Skeletal muscle tissue (tissue), 4 donors: ENCODE results near the gene MTA3. TPM values are rescaled to one million over a fixed set of nuclear protein-coding genes. Genes with fewer than 3 reads are reported as not detected.
"Not testable (repeated sequence)": the region's sequence is repeated elsewhere in the genome, so short reads cannot be mapped to it uniquely, and the experiment has no call there.

Source experiments
- H3K27ac ChIP-seq: one replicate; pipeline ENCODE4 v1.7.0; 2013; ENCODE audit warnings: mild to moderate bottlenecking, low read depth, low read length, inconsistent platforms
- H3K27me3 ChIP-seq, 3 donors: one replicate each; pipeline ENCODE4 v1.7.0; 2013; ENCODE audit warnings: low read length in 3 of 3; ENCODE audit not compliant: control insufficient read depth in 3 of 3, insufficient read depth in 3 of 3
- H3K36me3 ChIP-seq, 3 donors: one replicate each; pipeline ENCODE4 v1.7.0; 2013; ENCODE audit warnings: low read length in 3 of 3; ENCODE audit not compliant: control insufficient read depth in 3 of 3, insufficient read depth in 3 of 3
- H3K4me1 ChIP-seq, 3 donors: one replicate each; pipeline ENCODE4 v1.7.0; 2013; ENCODE audit warnings: low read length in 3 of 3, mild to moderate bottlenecking in 3 of 3; ENCODE audit not compliant: control insufficient read depth in 3 of 3, insufficient read depth in 3 of 3
- H3K4me3 ChIP-seq, 3 donors: one replicate each; pipeline ENCODE4 v1.7.0; 2013; ENCODE audit warnings: low read length in 3 of 3
- H3K9ac ChIP-seq, 3 donors: one replicate each; pipeline ENCODE4 v1.7.0; 2013; ENCODE audit warnings: low read length in 3 of 3, mild to moderate bottlenecking in 3 of 3, moderate library complexity in 2 of 3, low read depth in 1 of 3
- H3K9me3 ChIP-seq, 3 donors: one replicate each; pipeline ENCODE4 v1.7.0; 2013; ENCODE audit warnings: low read length in 3 of 3; ENCODE audit not compliant: control insufficient read depth in 3 of 3
- total RNA-seq: library from RNA; depleted of rRNA; stranded (reverse); fragments of >200 nt; gene quantifications from one replicate; pipeline ENCODE4 v1.2.3, GENCODE V29; 2014
- donor health status: Osteomylitis.

The MTA3 gene
- total RNA-seq, 1 donor from 2014 or later, result 26.6 TPM

DNA sequence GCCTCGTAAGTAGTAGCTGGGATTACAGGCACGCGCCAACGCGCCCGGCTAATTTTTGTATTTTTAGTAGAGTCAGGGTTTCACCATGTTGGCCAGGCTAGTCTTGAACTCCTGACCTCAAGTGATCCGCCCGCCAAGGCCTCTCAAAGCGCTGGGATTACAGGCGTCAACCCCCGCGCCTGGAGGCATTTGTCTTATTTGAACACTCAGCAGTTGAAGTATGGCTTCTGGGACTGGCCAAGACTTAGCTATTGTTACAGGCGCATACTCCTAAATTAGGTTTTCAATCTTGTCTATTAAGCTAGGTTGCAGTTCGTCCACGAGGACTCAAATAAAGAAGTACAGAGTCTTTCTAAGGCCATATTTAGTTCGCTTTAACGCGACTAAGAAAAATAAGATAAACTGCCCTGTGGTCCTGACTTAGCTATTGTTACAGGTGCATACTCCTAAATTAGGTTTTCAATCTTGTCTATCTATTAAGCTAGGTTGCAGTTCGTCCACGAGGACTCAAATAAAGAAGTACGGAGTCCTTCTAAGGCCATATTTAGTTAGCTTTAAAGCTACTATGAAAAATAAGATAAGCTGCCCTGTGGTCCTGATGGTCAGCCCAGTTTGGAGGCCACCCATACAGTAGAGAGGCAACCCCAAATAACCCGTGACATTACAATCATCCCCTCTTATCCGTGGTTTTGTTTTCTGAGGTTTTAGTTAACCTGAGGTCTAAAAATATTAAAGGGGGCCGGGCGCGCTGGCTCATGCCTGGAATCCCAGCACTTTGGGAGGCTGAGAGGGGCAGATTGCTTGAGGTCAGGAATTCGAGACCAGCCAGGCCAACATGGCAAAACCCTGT is 20.8 kb upstream of the MTA3 start:
- H3K27me3 ChIP-seq, result no peaks in the 10 kb centered on the region
- H3K27ac ChIP-seq, result no peak overlapping the region
- H3K36me3 ChIP-seq, result no peaks in the 10 kb centered on the region
- no peaks in the 10 kb centered on the region for H3K4me1 ChIP-seq
- no peak overlapping the region for H3K4me3 ChIP-seq
- H3K9ac ChIP-seq, result no peak overlapping the region
- no peaks in the 10 kb centered on the region for H3K9me3 ChIP-seq

DNA sequence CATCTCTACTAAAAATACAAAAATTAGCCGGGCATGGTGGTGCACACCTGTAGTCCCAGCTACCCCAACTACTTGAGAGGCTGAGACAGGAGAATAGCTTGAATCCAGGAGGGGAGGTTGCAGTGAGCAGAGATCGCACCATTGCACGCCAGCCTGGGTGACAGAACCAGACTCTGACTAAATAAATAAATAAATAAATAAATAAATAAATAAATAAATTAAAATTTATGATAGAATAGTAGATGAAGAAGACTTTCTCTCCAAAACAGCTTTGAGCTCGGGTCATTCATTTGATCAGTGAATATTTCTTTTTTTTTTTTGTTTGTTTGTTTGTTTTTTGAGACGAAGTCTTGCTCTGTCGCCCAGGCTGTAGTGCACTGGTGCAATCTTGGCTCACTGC is 17.6 kb upstream of the MTA3 start:
- H3K36me3 ChIP-seq, result no peaks in the 10 kb centered on the region
- no peaks in the 10 kb centered on the region for H3K4me1 ChIP-seq
- H3K9me3 ChIP-seq, result no peaks in the 10 kb centered on the region
- H3K4me3 ChIP-seq, result no peak overlapping the region
- H3K27me3 ChIP-seq, result no peaks in the 10 kb centered on the region
- H3K27ac ChIP-seq, result no peak overlapping the region
- no peak overlapping the region for H3K9ac ChIP-seq

DNA sequence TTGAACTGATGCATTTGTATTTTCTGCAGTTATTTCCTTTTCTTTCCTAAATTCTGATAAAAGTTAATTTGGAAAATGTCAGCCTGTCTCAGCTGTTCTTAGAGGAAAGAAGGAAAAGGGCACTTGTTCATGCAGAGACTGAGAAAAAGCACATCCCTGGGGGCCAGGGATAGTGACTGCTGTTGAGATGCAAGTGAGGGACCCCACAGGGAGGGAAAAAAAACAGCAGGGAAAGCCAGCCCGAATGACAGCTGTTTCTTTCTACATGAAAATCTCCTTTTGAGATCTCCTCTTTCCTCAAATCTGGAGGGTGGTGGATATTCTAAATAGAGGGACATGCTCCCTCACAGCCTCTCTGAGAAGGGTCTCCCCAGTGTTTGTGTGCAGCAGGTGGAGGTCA is 14.0 kb upstream of the MTA3 start:
- Histone ChIP-seq H3K27me3 (no peaks in the 10 kb centered on the region), H3K4me1 (no peaks in the 10 kb centered on the region), H3K4me3 (no peak overlapping the region), H3K36me3 (no peaks in the 10 kb centered on the region), H3K27ac (no peak overlapping the region), H3K9ac (no peak overlapping the region), H3K9me3 (no peaks in the 10 kb centered on the region)

DNA sequence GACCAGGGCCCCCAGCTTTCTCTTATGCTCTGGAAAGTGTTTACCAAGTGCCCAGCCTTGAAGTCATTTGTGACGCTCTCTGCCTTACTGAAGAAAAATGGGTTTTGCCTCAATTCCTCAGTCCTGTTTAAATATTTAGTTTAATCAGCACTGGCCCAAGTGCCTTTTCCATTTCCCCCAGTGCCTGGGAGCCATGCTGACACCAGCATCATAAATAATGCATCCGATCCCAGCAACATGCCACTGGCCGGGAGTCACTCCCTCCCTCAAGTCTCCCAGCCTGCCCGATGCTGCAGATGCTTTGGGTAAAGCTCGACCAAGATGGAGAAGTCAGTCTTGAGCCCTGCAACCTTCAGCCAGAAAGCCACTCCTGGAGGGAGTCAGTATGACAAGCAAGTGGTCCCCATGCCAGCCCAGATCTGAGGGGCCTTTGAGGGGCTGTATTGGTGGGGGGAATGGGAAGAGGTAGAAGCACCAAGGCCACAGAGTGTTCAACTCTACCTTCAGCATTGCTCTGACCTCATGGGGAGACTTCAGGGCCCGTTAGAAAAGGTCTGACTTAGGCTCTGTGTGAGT is 12.0 kb upstream of the MTA3 start:
- Histone ChIP-seq H3K4me1 (no peaks in the 10 kb centered on the region), H3K9ac (no peak overlapping the region), H3K27me3 (no peaks in the 10 kb centered on the region), H3K36me3 (no peaks in the 10 kb centered on the region), H3K9me3 (no peaks in the 10 kb centered on the region), H3K27ac (no peak overlapping the region), H3K4me3 (no peak overlapping the region)

DNA sequence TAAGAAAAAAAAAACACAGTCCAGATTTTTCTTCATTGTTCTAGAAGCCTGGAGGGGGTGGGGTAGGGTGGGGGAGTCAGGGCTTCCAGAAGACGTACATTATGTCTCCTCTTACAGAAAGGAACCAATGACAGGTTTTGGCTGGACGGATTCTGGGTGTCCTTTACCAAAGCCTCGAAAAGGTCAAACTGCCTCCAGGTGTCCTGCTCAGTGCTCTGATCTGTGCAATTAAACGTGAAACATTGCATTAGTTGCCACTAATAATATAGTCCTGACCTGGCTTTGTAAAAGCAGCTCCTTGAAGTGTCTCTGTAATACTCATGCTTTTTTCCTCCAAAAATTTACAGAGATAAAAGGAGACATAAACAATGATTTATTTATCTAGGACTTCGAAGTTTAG is 11.1 kb upstream of the MTA3 start:
- H3K27ac ChIP-seq, result no peak overlapping the region
- H3K4me1 ChIP-seq, result no peaks in the 10 kb centered on the region

GRCh38 chr2:42558827-42559226 is 9.6 kb upstream of the MTA3 start:
- Histone ChIP-seq H3K9me3 (no peaks in the 10 kb centered on the region), H3K27ac (no peak overlapping the region), H3K27me3 (no peaks in the 10 kb centered on the region), H3K4me3 (no peak overlapping the region), H3K36me3 (no peaks in the 10 kb centered on the region), H3K9ac (no peak overlapping the region), H3K4me1 (no peaks in the 10 kb centered on the region)

More for the DNA sequence above, 11.1 kb upstream of the MTA3 start:
- Histone ChIP-seq H3K36me3 (no peaks in the 10 kb centered on the region), H3K9me3 (no peaks in the 10 kb centered on the region), H3K9ac (no peak overlapping the region), H3K27me3 (no peaks in the 10 kb centered on the region), H3K4me3 (no peak overlapping the region)

DNA sequence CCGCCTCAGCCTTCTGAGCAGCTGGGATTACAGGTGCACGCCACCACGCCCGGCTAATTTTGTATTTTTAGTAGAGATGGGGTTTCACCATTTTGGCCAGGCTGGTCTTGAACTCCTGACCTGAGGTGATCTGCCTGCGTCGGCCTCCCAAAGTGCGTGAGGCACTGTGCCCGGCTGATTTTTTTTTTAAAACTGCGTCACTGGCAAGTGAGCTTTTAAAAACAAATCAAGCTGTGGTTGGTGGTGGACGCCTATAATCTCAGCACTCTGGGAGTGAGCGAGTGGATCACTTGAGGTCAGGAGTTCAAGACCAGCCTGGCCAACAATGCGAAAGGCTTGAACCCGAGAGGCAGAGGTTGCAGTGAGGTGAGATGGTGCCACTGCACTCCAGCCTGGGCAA is 8.3 kb upstream of the MTA3 start:
- H3K9ac ChIP-seq, H3K4me1 ChIP-seq, H3K27ac ChIP-seq, H3K27me3 ChIP-seq, H3K36me3 ChIP-seq, H3K9me3 ChIP-seq, H3K4me3 ChIP-seq: not testable (repeated sequence)

DNA sequence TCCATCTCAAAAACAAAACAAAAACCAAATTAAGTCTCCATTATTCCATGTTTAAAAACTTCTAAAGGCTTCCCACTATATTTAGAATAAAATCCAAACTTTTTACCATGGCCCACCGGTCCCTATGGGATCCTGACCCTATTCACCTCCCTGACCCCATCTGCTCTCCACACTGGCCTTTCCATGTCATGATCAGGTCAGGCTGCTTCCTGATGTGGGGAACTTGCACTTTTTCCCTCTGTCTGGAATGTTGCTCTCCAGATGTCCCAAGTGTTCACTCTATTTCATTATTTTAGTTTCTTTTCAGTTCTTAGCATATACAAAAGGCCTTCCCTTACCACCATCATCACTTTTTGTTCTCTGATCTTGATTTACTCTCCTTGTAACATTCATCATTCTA is 7.5 kb upstream of the MTA3 start:
- Histone ChIP-seq H3K9ac (no peak overlapping the region), H3K4me1 (no peaks in the 10 kb centered on the region), H3K27ac (no peak overlapping the region), H3K9me3 (no peaks in the 10 kb centered on the region), H3K4me3 (no peak overlapping the region), H3K27me3 (no peaks in the 10 kb centered on the region), H3K36me3 (no peaks in the 10 kb centered on the region)

- Histone ChIP-seq H3K27ac (no peak overlapping the region), H3K9ac (no peak overlapping the region), H3K27me3 (no peaks in the 10 kb centered on the region), H3K4me3 (no peak overlapping the region), H3K4me1 (peaks cover under 1 to 4% (median under 1%) of the 10 kb centered on the region in 3 donors), H3K9me3 (no peaks in the 10 kb centered on the region), H3K36me3 (no peaks in the 10 kb centered on the region)
These were observed 5.8 kb upstream of the MTA3 start for GRCh38 chr2:42562474-42563144.

GRCh38 chr2:42566025-42566424 is 2.4 kb upstream of the MTA3 start:
- Histone ChIP-seq H3K9me3 (no peaks in the 10 kb centered on the region), H3K4me1 (peaks cover 9 to 12% (median 9%) of the 10 kb centered on the region in 3 donors), H3K27ac (no peak overlapping the region), H3K36me3 (no peaks in the 10 kb centered on the region), H3K4me3 (no peak overlapping the region), H3K9ac (no peak overlapping the region), H3K27me3 (no peaks in the 10 kb centered on the region)
